Heart right ventricle (tissue), 16 donors: ENCODE measurements around the gene LAMB2. TPM values are rescaled to one million over a fixed set of nuclear protein-coding genes. Genes with fewer than 3 reads are reported as not detected.

Source experiments
- ATAC-seq, 8 donors: fragments of 200-7000 bp; cut with Tn5 transposase; one replicate each; pipeline ENCODE4 v1.9.1; 2020; ENCODE audit warnings: mild to moderate bottlenecking in 8 of 8, moderate library complexity in 8 of 8, moderate number of reproducible peaks in 1 of 8
- DNase-seq, 2 donors: peaks; one replicate each; pipeline ENCODE4 v3.0.0-alpha.2; 2020
- H3K27ac ChIP-seq, 10 donors: fragments of 200-600 bp; sonication (generic) in 2 of 10; one replicate each; pipeline versions ENCODE4 v1.5.0 to v1.8.0; 2020 to 2022; ENCODE audit warnings: mild to moderate bottlenecking in 3 of 10
- H3K27me3 ChIP-seq, 7 donors: fragments of 200-600 bp; one replicate each; pipeline ENCODE4 v1.8.0; 2021 to 2022; ENCODE audit warnings: mild to moderate bottlenecking in 2 of 7
- H3K36me3 ChIP-seq, 9 donors: fragments of 200-600 bp; sonication (generic) in 1 of 9; one replicate each; pipeline versions ENCODE4 v1.5.0 to v1.8.0; 2020 to 2022; ENCODE audit warnings: mild to moderate bottlenecking in 2 of 9
- H3K4me1 ChIP-seq, 9 donors: fragments of 200-600 bp; sonication (generic) in 1 of 9; one replicate each; pipeline versions ENCODE4 v1.5.0 to v1.8.0; 2020 to 2022; ENCODE audit warnings: mild to moderate bottlenecking in 4 of 9
- H3K4me3 ChIP-seq, 10 donors: fragments of 200-600 bp; sonication (generic) in 2 of 10; one replicate each; pipeline versions ENCODE4 v1.5.0 to v1.8.0; 2020 to 2022; ENCODE audit warnings: mild to moderate bottlenecking in 7 of 10, moderate library complexity in 2 of 10
- H3K9me3 ChIP-seq, 11 donors: fragments of 200-600 bp in 10 of 11; sonication (generic) in 2 of 11; one replicate each; pipeline versions ENCODE4 v1.5.0 to v1.8.0; 2013 to 2022; ENCODE audit warnings: mild to moderate bottlenecking in 2 of 11, control low read depth in 1 of 11, moderate library complexity in 1 of 11
- WGBS, 2 donors: extraction: QIAGEN DNeasy Blood & Tissue Kit; methylation state at CpG; one replicate each; pipeline ENCODE4 v1.1.7; 2013; ENCODE audit warnings: inconsistent platforms in 1 of 2; 5-methylcytosine and 5-hydroxymethylcytosine counted together
- intact Hi-C, 10 donors: fragments of 100-400 bp; cut with DNase I; formaldehyde crosslinking; loops; one replicate each; pipeline versions ENCODE4 v1.11.1 to v1.14.2; 2022
- polyA plus RNA-seq, 2 donors: library from polyadenylated mRNA; stranded (reverse); fragments of 200-250 nt; gene quantifications; one replicate each; pipeline ENCODE4 v1.2.3, GENCODE V29; 2013
- total RNA-seq, 10 donors: library from RNA; stranded (reverse); fragmentation: NEBNext Ultra II Directional in 3 of 10; extraction: Animal tissue kit (Norgen Biotek cat#: 25700) in 3 of 10; gene quantifications; one replicate each; pipeline versions ENCODE4 v1.2.1 to v1.2.4, GENCODE V29; 2021 to 2023
- TF ChIP-seq, protein P1 (sequence below), 9 donors: fragments of 200-600 bp; sonication (generic) in 2 of 9; IDR thresholded peaks; one replicate each; pipeline versions ENCODE4 v1.5.0 to v1.8.0; 2021 to 2022; ENCODE audit warnings: antibody characterized with exemption in 9 of 9, mild to moderate bottlenecking in 5 of 9, moderate library complexity in 1 of 9
- donor health status: Arrhythmogenic right ventricular cardiomyopathy.
- donor health status: ischemic (EF 13 %, LVEDD 7.1; RV severe dilation, severe dysfunction).
- donor health status: healthy with polysubstance abuse.
- donor health status: DM: no; HTN: yes; CAD: no.
- donor health status: DM: no; HTN: no; CAD: no.
- donor health status: ischemic (EF 25% LVEDD 6.9; RV normal size, moderate dysfunction).
- donor health status: ischemic (EF 25% LVEDD 5.7; RV mildly dilated, moderate dysfunction).
- donor health status: healthy.
- donor health status: DM: yes; HTN: yes; CAD: no.
- donor health status: Ischemic cardiomyopathy.
- donor health status: ischemic (EF 35%, LVEDD 5.7; RV mildly dilated, moderate dysfunction).
- donor health status: nonischemic (EF 11% LVEDD 7.7; RV severe dilation, severe dysfunction).
- donor health status: DM: yes; HTN: yes; CAD: no.
- donor health status: PGD.
- donor health status: ischemic (EF 29% LVEDD 5.4; RV normal size, mild dysfunction).
- donor health status: nonischemic (EF 23%, LVEDD 6.1; RV moderate dilation, normal function).

The LAMB2 gene
- total and polyA plus RNA-seq, 12 donors: 423 to 1,204 (median 776) TPM

DNA sequence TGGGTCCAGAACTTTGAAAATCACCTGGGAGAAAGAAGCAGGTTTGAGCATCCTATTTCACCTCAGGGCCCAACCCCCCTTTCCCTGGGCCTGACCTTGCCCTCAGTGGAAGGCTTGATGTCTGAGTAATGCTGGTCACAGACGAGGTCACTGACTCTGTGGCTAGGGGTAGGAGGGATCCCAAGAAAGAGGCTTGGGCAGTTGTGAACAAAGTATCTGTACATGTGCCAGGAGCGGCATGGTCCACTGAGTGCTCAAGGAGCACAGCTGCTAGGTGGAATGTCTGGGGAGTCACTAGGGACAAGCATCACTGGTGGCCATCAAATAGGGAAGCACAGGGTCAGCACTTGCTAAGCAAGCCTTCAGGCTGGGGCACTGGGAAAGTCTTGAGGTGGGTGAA is 25.9 kb upstream of the LAMB2 start:
- Histone ChIP-seq H3K36me3 (peaks cover 0 to 26% (median 6%) of the 10 kb centered on the region in 9 donors), H3K9me3 (no peaks in the 10 kb centered on the region), H3K27ac (no peak overlapping the region), H3K4me1 (peaks cover 0 to 4% (median 0%) of the 10 kb centered on the region in 9 donors), H3K27me3 (no peaks in the 10 kb centered on the region), H3K4me3 (no peak overlapping the region)
- intact Hi-C loops: no loop called here
- DNase-seq (no peak), ATAC-seq (no peak)
- TF ChIP-seq, protein P1, sequence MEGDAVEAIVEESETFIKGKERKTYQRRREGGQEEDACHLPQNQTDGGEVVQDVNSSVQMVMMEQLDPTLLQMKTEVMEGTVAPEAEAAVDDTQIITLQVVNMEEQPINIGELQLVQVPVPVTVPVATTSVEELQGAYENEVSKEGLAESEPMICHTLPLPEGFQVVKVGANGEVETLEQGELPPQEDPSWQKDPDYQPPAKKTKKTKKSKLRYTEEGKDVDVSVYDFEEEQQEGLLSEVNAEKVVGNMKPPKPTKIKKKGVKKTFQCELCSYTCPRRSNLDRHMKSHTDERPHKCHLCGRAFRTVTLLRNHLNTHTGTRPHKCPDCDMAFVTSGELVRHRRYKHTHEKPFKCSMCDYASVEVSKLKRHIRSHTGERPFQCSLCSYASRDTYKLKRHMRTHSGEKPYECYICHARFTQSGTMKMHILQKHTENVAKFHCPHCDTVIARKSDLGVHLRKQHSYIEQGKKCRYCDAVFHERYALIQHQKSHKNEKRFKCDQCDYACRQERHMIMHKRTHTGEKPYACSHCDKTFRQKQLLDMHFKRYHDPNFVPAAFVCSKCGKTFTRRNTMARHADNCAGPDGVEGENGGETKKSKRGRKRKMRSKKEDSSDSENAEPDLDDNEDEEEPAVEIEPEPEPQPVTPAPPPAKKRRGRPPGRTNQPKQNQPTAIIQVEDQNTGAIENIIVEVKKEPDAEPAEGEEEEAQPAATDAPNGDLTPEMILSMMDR (IDR thresholded peaks at IDR 0.05): no peak
- 76 to 81% methylated on average over 2 of the region's 2 CpGs for WGBS, 2 donors

DNA sequence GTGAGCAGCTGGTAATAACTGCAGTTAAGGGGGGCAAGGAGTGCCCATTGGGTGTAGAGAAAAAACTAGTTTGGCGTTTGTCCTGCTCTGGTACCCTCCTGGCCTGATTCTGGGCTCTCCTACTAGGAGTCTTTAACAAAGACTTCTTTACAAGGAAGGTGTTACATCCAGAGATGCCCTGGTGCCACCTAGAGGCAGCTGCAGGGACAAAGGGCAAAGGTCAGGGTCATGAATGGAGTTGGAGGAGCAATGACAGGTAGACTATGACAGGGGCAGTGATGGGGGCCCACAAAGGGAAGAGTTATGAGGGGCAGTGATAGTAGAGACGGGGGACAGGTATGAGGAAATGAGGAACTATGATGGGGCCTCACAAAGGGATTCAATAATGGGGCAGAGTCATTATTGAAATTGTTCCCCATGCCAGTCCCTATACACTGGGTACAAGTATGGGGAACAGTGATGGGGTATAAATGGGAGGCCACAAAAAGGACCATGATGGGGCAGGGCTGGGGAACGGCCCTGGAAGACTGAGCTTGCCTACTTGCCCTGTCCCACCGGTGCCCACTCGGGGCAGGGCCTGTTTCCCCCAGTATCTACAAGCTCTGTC is 25.4 kb upstream of the LAMB2 start:
- 74 to 75% methylated on average over 5 of the region's 5 CpGs for WGBS, 2 donors
- Histone ChIP-seq H3K36me3 (peaks cover 0 to 20% (median 0%) of the 10 kb centered on the region in 9 donors), H3K4me3 (no peak overlapping the region), H3K27me3 (no peaks in the 10 kb centered on the region), H3K4me1 (peaks cover 0 to 4% (median 0%) of the 10 kb centered on the region in 9 donors), H3K27ac (no peak overlapping the region), H3K9me3 (no peaks in the 10 kb centered on the region)
- intact Hi-C loops: no loop called here
- no peak for DNase-seq
- TF ChIP-seq, protein P1 (IDR thresholded peaks at IDR 0.05): peak in 7 of 9 donors; percentile 29 to 52 (median 43)
- ATAC-seq: peak in 5 of 8 donors; percentile 16 to 46 (median 39)

DNA sequence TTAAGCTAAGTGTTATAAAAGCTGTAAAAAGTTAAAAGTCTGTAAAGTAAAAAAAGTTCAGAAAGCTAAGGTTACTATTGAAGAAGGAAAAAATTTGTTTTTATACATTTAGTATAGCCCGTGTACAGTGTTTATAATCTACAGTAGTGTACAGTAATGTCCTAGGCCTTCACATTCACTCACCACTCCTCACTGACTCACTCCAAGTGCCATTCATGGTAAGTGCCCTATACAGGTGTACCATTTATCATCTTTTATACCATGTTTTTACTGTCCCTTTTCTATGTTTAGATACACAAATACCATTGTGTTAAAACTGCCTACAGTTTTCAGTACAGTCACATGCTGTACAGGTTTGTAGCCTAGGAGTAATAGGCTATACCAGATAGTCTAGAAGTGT is 24.4 kb upstream of the LAMB2 start:
- H3K27me3 ChIP-seq: no peaks in the 10 kb centered on the region
- no peak for DNase-seq
- TF ChIP-seq, protein P1 (IDR thresholded peaks at IDR 0.05): no peak
- intact Hi-C loops: no loop called here
- peaks cover 0 to 11% (median 0%) of the 10 kb centered on the region in 9 donors for H3K36me3 ChIP-seq
- WGBS, 2 donors: 75 to 81% methylated on average over 1 of the region's 1 CpG
- no peak overlapping the region for H3K4me3 ChIP-seq
- peaks cover 0 to 4% (median 0%) of the 10 kb centered on the region in 9 donors for H3K4me1 ChIP-seq
- ATAC-seq: no peak
- H3K27ac ChIP-seq: no peak overlapping the region
- H3K9me3 ChIP-seq: no peaks in the 10 kb centered on the region

DNA sequence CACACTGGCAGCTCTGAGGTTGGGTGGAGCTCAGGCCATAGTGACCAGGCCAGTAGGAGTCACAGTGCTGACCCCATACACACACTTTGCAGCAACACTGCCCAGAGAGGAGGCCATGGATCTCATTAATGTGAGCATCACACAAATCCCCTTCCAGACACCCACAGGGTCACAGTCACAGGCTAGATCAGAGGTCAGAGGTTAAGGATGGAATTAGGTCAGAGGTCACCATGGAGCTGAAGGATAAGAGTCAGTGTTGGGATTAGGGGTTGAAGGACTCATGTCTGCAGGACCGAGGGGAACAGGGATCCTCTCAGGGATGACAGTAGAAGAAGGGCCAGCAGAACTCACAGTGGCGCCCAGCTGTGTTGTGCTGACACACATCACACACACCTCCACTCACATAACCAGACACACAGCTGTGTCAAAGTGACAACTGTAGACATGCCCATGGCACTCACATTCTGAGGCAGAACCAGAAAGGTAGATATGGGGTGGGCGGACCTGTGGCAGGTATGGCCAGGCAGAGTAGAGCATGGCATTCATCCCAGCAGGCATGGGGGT is 20.6 kb upstream of the LAMB2 start:
- H3K36me3 ChIP-seq: no peaks in the 10 kb centered on the region
- intact Hi-C loops: no loop called here
- no peaks in the 10 kb centered on the region for H3K27me3 ChIP-seq
- no peak for DNase-seq
- H3K27ac ChIP-seq: no peak overlapping the region
- TF ChIP-seq, protein P1 (IDR thresholded peaks at IDR 0.05): no peak
- H3K9me3 ChIP-seq: no peaks in the 10 kb centered on the region
- H3K4me3 ChIP-seq: no peak overlapping the region
- peak in 1 of 8 donors; percentile 25 for ATAC-seq
- 77 to 84% methylated on average over 3 of the region's 3 CpGs for WGBS, 2 donors
- H3K4me1 ChIP-seq: peaks cover 0 to 3% (median 0%) of the 10 kb centered on the region in 9 donors
